NT2/D1 (cell line): ENCODE measurements around the gene HNRNPUL2.
A peak's percentile ranks its signal among the peaks of the same experiment; 100 is the strongest.

Experiments
- SUZ12 ChIP-seq: IDR thresholded peaks from 2 replicates; pipeline ENCODE4 v1.6.1; 2011; ENCODE audit not compliant: insufficient read length, insufficient read depth; ENCODE audit errors: extremely low read depth
- YY1 ChIP-seq: IDR thresholded peaks from 2 replicates; pipeline ENCODE4 v1.6.1; 2011; ENCODE audit not compliant: insufficient read length, insufficient read depth
- ZNF274 ChIP-seq: IDR thresholded peaks from 2 replicates; pipeline ENCODE4 v1.6.1; 2011; ENCODE audit warnings: mild to moderate bottlenecking, low read depth, low read length

GRCh38 chr11:62709247-62710000 lies 17.8 kb downstream of the HNRNPUL2 start:
- peak; percentile 100 for TF ChIP-seq YY1
- no peak for TF ChIP-seq SUZ12
- no peak for TF ChIP-seq ZNF274
